ENCODE data around the gene CLIP2.
"Not testable (repeated sequence)": the region's sequence is repeated elsewhere in the genome, so short reads cannot be mapped to it uniquely, and the experiment has no call there.

Gene CLIP2

DNA sequence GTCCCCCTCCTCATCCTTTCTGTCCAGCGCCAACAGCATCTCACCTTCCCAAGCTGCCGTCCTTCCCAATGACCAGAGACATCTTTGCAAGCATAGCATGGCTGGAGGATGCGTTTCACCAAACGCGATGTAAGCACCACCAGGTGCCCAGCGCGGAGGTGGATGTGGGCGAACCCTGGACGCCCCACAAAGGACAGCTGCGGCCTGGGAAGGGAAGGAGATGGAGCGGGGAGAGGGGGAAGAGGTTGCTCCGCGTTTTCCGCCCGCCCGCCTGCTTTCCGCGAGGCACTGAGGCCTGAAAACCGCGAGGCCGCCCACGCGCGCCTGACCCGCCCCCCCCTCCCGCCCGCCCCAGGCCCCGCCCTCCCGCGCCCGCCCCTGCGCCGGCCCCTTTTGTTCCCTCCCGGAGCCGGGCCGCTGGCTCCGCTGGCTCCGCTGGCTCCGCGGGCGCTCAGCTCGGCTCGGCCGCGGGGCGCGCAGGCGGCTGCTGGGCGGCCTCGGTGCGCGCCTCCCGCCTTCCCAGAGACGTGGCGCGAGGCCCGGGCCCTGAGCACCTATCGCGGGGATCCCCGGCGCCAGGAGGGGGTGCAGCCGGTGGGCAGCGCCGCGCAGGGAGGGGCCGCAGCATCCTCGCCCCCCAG is at the start of gene CLIP2:
CLIP2 (plus strand) TSS at position 390 of the 641 bp plus-strand sequence. CDS start 28,140 bp downstream, outside the sequence.
- peak; percentile 45 for DNase-seq

DNA sequence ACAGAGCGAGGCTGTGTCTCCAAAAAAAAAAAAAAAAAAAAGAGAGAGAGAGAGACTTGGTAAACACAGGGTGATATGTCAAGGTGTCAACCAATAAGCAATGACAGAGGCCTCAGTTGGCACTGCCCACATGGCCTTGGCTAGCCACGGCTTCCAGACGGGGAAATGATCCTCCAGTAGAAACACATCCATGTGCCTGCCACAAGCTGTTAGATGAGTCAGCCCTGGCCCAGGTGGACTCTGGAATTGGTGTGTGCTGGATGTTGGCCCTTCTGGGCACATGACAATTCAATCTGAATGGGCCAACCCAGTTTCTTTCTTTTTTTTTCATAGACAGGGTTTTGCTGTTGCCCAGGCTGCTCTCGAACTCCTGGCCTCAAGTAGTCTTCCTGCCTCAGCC is 48.7 kb upstream of the CLIP2 start:
- DNase-seq: no peak

DNA sequence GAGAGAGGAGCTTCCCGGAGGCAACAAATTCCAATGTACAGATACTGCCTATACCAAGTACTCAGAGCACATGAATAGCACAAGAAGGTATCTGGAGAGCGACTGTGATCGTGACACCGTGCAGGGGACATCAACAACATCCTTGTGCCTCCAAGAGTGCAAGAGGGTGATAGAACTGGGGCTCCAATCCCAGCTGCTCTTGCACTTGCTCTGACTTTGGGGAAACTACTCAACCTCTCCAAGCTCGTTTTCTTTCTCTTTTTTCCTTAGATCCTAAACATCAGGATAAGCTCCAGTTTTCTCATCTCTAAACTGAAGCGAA is 47.1 kb upstream of the CLIP2 start:
- no peak for DNase-seq

DNA sequence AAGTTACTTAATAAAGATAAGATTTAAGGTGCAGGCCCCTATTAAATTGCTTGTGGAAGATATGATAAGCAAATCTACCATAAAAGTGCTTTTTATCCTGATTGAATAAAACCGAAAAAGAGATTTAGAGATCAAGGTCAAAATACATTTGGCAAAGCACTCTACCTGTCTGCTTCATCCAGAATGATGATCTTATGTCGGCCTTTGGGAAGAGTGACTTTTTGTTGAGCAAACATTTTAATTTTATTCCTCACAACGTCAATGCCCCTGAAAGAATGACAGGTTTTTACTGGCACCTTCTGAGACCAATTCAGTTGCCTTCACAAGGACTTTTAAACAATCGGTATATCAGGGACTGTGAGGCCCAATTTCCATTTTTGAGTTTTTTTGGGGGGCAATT is 42.7 kb upstream of the CLIP2 start:
- no peak for DNase-seq

DNA sequence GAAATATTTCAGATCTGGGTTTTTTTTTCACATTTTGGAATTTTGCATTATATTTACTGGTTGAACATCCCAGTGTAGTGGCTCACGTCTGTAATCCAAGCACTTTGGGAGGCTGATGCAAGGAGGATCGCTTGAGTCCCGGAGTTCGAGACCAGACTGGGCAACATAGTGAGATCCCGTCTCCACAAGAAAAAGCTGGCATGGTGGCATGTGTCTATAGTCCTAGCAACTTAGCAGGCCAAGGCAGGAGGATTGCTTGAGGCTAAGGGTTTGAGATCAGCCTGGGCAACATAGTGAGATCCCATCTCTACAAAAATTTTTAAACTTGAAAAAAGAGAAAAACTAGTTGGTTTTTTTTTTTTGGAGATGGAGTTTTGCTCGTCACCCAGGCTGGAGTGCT is 41.1 kb upstream of the CLIP2 start:
- no peak for DNase-seq

DNA sequence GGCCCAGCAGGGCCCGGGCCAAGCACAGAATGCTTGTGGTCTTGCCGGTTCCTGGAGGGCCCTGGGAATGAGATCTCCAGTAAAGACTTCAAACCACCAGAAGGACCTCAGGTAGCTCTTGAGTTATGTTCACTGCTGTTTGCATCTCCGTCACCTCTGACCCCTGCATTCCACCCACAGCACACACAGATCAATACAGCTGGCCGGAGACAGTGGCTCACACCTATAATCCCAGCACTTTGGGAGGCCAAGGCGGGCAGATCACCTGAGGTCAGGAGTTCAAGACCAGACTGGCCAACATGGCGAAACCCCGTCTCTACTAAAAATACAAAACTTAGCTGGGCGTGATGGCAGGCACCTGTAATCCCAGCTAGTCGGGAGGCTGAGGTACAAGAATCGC is 40.1 kb upstream of the CLIP2 start:
- DNase-seq: not testable (repeated sequence)

DNA sequence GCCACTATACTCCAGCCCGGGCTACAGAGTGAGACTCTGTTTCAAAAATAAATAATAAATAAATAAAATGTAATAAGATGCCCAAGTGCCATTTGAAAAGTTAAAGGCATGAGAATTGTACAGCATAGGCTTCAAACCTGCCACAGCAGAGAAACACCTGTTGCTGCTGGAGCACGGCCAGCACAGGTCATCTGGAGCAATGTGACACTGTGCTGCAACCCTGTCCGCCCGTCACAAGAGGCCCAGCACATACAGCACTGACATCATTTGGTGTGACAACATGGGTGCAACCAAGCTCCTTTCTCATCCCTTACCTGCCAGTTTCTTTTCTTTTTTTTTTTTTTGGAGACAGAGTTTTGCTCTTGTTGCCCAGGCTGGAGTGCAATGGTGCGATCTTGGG is 36.3 kb upstream of the CLIP2 start:
- no peak for DNase-seq

DNA sequence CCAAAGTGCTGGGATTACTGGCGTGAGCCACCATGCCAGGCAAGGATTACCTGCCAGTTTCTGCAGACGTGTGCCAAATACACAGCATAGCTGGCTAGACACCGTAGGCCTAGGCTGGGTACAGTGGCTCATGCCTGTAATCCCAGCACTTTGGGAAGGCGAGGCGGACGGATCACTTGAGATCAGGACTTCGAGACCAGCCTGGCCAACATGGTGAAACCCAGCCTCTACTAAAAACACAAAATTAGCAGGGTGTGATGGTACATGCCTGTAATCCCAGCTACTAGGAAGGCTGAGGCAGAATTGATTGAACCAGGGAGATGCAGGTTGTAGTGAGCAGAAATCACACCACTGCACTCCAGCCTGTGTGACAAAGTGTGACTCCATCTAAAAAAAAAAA is 35.9 kb upstream of the CLIP2 start:
- DNase-seq: no peak

DNA sequence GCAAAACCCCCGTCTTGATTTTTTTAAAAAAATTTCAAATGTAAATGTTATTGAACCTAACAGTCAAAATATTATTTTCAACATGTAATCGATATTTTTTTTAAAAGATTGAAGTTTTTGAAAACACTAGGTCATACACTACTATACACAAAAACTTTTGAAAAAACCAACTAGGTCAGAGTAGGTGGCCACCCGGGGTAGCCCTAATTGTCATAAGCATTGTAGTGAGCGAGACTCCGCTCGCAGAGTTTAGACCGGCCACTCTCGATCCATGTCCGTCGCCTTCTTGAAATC is 35.4 kb upstream of the CLIP2 start:
- no peak for DNase-seq

DNA sequence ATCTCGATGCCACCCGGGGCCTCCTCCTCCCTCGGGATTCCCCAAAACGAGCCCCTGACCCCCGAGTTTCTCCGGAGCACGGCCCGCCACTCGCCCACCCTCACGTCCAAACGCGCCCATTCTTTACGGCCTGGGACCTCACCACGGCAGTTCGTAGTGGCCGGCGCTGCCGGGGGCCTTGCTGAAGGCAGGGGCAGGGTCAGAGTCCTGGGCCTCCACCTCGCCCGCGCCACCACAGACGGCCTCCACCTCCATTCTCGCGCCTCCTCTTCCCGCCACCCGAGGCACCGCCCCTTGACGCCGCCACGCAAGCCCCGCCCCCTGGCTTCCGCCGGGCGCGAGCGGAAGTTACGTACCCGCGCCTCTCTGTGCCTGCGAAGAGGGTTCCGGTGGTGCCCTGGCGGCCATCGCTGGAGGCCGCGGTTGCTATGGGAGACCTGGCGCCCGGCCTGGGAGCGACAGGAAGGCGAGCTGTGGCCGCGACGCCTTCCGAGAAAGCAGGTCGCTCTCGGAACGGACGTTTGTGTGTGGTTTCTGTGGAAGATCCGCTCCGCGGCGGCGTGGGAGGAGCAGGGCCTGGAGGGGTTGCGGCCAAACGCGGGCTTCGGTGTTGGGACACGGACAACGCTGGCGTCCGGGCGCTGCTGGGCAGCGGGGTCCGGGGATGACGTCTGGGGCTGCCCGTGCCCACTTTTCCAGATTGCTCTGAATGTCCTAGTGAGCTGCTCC is 34.9 kb upstream of the CLIP2 start, which contains the start of gene RFC2:
RFC2 (minus strand) TSS at position 271 of the 729 bp plus-strand sequence; CDS start at position 255, 16 bp downstream.
- peak; percentile 87 for DNase-seq

DNA sequence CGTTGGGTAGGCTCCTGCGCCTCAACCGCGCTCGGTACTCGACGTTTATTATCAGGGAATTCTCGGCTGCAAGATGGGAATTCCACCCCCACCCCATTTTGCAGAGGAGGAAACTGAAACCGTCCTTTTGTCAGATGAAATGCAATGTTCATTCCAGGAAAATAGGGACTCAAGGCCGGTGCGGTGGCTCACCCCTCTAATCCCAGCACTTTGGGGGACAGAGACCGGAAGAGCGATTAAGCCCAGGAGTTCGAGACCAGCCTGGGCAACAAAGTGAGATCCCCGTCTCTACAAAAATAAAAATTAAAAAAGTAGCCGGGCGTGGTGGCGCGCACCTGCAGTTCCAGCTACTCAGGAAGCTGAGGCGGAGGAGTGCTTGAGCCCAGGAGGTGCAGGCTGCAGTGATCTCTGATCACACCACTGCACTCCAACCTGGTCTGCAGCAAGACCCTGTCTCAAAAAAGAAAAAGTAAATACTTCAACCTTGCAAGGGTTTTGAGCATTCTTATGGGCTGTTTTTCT is 34.3 kb upstream of the CLIP2 start:
- DNase-seq: no peak

DNA sequence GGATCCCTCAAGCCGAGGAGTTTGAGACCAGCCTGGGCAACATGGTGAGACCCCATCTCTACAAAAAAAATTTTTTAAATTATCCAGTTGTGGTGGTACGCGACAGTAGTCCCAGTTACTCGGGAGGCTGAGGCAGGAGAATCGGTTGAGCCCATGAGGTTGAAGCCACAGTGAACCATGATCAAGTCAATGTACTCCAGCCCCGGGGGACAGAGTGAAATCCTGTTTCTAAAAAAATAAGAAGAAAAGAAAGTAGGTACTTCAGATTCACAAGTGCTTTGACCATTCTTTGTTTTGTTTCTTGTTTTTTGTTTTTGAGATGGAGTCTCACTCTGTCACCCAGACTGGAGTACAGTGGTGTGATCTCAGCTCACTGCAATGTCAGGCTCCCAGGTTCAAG is 33.7 kb upstream of the CLIP2 start:
- DNase-seq: not testable (repeated sequence)

DNA sequence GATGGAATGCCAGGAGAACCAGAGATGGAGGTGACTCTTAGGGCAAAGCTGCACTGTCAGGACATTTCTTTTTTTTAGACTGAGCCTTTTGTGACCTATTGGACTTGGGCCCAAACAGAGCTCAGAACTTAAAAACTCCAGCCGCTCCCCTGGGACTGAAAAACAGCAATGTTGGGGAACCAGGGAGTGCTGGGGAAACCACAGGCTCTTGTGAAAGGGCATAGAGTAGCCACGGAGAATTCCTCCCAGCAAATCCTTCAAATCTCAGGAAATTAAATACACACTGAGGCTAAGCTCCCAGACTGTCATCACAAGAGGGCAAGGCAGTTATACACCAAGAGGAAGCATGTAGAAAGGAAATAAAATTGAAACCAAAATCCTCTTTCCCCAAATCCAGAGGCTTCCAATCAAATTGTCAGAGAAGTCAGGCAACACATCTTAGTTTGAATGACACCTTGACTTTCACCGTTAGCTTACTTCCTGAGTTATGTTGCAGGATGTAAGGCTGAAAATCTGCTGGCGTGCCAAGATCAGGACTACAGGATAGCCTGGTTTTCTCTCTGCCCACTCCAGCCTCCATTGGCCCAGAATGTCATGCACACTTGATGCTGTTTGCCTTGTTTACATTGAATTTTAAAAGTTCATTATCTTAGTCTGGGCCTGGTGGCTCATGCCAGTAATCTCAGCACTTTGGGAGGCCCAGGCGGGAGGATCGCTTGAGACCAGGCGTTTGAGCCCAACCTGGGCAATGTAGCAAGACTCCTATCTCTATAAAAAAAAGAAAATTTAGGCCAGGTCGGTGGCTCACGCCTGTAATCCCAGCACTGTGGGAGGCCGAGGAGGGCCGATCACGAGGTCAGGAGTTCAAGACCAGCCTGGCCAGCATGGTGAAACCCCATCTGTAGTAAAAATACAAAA is 32.5 kb upstream of the CLIP2 start:
- DNase-seq: no peak

DNA sequence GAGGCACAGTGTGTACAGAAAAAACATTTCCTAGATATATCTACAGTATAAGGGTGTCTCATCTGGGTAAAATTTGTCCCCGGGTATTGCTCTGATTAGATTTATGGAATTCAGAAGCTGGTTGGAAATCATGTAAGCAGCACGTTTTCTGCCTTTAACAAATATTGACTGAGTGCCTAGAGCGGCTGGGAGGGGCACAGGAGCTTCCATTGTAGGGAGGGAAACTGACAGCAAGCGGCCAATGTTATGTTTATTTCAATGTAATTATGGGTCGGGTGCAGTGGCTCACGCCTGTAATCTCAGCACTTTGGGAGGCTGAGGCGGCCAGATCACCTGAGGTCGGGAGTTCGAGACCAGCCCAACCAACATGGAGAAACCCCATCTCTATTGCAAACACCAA is 30.6 kb upstream of the CLIP2 start:
- peak; percentile 36 for DNase-seq

DNA sequence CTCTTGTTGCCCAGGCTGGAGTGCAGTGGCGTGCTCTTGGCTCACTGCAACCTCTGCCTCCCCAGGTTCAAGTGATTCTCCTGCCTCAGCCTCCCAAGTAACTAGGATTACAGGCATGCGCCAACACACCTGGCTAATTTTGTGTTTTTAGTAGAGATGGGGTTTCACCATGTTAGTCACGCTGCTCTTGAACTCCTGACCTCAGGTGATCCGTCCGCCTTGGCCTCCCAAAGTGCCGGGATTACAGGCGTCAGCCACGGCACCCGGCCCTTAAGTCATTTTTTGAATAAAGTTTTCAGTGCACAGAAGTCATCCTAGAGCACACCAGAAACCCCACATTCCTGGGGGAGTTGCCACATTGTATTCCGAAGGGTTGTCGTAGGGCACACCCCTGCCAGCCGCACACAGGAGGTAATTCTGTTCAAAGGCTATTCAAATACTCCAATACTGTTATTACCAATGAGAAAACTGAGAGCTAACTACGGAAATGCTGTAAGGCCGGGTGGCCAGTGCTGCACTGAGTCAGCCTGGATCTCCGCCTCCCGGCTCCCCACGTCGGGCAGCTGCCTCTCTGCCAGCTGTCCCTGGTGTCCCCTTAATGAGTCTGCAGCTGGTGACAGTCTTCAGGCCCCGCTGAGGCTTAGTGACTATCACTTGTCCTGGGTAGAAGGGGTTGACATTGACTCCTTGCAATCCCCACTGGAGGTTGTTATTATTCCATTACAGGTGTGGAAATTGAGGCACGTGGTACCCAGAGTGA is 26.4 kb upstream of the CLIP2 start:
- DNase-seq: no peak

DNA sequence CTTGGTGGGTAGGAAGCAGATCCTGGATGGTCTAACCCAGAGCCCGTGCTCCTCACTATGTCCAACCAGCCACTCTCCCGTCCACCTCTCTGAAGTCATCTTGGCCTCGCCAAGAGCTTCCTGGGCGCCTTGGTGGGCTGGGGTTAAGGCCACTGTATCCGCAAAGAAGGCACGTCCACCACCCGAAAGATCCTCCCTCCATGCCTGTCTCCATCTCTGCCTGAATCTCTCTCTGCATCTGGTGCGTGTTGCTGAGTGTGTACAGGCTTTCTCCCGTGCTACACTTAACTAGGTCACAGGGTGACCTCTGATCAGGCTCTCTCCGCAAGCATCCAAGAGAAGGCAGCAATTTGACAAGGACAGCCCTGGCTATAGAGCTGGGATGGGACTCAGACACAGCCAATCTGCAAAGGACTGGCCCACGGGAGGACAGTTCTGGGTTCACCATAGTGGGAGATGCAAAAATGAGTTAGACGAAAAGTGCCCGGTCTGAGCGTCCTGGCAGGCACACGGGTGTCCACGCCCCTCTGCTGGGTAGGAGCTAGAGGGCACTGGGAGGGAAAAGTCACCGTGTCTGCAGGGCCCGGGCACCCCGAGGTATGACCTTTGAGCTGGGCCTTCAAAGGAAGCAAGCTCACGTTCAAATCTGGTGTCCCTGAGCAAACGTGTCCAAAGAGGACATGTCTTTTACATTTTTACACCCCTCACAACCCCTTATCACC is 25.6 kb upstream of the CLIP2 start:
- DNase-seq: no peak

DNA sequence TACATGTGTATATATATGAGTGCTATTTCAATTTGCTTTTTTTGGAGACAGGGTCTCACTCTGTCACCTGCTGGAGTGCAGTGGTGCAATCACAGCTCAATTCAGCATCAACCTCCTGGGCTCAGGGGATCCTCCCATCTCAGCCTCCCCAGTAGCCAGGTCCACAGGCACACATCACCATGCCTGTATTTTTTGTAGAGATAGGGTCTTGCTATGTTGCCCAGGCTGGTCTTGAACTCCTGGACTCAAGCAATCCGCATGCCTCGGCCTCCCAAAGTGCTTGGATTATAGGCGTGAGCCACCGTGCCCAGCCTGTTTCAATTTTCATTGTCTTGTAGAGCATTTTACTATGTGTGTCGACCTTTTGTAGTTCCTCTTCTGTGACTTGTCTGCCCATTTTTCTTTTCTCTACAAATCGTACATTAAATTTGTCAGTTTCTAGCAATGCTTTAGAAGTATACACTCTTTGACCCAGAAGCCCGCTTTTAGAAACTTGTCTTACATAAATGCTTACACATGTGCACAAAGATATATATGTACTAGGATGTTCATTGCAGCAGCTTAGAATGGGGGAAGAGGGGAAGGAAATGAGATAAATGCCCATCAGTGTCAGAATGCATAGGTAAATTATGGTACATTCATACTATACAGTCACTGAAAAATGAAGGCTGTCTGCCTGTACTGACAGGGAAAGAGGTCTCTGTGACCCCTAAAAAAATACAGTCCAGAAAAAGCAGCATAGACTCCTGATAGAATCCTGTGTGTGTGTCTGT is 22.8 kb upstream of the CLIP2 start:
- no peak for DNase-seq

DNA sequence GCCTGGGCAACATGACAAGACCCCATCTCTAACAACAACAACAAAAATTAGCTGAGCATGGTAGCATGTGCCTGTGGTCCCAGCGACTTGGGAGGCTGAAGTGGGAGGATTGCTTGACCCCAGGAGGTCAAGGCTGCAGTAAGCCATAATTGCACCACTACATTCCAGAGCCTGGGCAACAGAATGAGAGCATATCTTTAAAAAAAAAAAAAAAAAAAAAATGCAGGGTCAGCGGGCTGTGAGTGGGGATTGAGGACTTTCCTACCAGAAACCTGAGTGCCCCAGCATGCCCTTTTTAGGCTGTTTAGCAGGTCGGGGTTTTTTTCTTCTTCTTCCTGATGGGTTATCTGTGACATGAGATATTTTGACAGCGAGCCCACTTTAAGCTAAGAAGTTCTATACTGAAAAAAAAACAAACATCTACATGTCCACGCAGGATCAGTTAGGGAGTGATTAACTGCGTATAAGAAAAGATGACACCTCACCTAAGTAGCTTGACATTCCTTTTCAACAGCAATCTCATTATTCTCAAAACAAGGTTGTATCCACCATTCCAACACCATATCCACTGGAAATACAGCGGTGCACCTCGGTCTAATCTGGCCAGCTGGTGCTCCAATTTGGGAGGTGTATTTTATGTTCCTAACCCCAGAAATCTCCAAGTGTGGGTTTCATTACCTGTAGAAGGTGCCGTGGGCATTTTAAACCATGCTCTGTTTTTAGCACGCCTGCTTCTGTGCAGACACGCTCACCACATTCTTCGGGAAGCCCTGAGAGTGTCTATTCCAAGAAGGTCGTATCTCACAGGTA is 21.2 kb upstream of the CLIP2 start:
- no peak for DNase-seq

DNA sequence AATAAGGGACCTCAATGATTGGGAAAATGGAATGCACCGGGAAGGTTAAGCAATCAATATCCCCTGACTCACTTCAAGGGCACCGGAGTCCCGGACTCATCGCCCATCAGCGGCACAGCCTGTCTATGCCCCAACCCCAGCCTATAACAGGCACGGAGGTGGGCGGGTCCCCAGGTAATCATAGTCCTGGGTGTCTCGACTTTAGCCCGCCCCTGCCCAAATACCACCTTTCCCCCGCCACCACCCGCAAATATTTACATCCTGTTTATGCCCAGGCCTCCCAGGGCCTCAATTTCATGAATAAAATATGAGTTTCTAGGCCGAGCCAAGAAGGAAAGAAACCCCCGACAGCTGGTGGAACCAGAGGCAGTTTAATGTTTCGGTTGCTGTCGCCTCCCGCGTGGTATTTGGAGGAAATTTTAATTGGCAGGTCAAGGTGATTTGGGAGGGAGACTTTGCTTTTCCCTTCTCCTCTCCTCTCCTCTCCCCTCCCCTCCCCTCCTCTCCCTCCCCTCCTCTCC is 19.4 kb upstream of the CLIP2 start:
- DNase-seq: peak; percentile 93

DNA sequence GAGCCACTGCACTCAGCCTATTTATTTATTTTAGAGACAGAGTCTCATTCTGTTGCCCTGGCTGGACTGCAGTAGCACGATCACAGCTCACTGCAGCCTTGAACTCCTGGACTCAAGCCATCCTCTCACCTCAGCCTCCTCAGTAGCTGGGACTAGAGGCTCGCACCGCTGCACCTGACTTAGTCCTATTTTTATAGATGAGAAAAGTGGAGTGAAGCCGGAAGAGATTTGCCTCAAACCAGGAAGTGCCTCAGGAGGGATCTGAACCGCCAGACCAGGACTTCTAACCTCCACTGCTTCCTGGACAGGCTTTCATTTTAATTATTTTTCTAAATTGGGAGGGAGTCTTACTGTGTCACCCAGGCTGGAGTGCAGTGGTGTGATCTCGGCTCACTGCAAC is 17.5 kb upstream of the CLIP2 start:
- DNase-seq: no peak
